Measurements from ENCODE around the gene DNAH6. TPM values are rescaled to one million over a fixed set of nuclear protein-coding genes. Genes with fewer than 3 reads are reported as not detected.

The DNAH6 gene
- total RNA-seq, 1 experiment from 2014 or later, result 1.6 TPM

DNA sequence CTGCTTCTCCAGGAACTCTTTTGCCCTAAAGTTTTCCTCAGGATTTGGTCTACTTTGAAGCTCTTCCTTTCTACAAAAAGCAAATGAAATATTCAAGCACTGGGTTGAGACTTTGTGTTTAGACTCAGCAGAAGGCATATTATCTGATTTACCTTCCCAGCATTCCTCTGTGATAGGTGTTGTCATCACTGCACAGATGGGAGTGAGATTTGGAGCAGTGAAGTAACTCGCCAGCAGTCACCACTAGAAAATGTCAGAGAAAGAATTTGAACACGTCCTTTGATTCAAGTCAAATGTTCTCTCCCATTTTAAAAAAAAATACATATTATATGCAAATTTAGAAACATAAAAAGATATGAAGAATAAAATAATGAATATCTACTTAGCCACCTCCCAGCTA lies 112.2 kb downstream of the DNAH6 start:
- no peaks in the 10 kb centered on the region for H4K20me1 ChIP-seq (ENCODE audit: insufficient read depth)
- ATAC-seq (no peak), DNase-seq (ENCODE audit: low read depth, low spot score) (no peak)
- H3K27ac ChIP-seq (ENCODE audit: low read depth, low read length), result no peak overlapping the region
- H3K9me2 ChIP-seq (ENCODE audit: insufficient read depth), result no peaks in the 10 kb centered on the region
- H3K36me3 ChIP-seq (ENCODE audit: control insufficient read depth in 1 of 2, insufficient read depth in 2 of 2, low read length in 2 of 2), result no peaks in the 10 kb centered on the region
- H3K4me1 ChIP-seq (ENCODE audit: control insufficient read depth in 1 of 2, insufficient read depth in 2 of 2, low read length in 2 of 2), result no peaks in the 10 kb centered on the region
- H3K9ac ChIP-seq (ENCODE audit: low read length), result no peak overlapping the region
- no peaks in the 10 kb centered on the region for H3K27me3 ChIP-seq (ENCODE audit: insufficient read depth, low read length)
- no TSS peak for BruUV-seq (replicated peaks)
- no peak overlapping the region for H2AFZ ChIP-seq (ENCODE audit: low read depth, low read length, poor library complexity, severe bottlenecking)
- H3K4me3 ChIP-seq (replicated peaks in 1 of 2; ENCODE audit: low read depth in 1 of 2, low read length in 2 of 2), result no peak overlapping the region
- CTCF ChIA-PET, result interaction anchor here (1.0 kb wide), 1 partner anchor 133 kb away, joined by 3 read pairs; no protein-coding TSS in a partner anchor
- POLR2A ChIA-PET, result no interaction called here
- TF ChIP-seq JUND (IDR thresholded peaks at IDR 0.05) (no peak), ZNF274 (IDR thresholded peaks at IDR 0.05; ENCODE audit: low read depth, low read length) (no peak), EGR1 (IDR thresholded peaks at IDR 0.05; ENCODE audit: low read depth) (no peak), EZH2 (IDR thresholded peaks at IDR 0.05) (no peak), POLR2A (IDR thresholded peaks at IDR 0.05; ENCODE audit: borderline replicate concordance, extremely low read depth, insufficient read depth, insufficient read length) (no peak), EZH2phosphoT487 (IDR thresholded peaks at IDR 0.05; ENCODE audit: borderline replicate concordance) (no peak), POLR2AphosphoS5 (IDR thresholded peaks at IDR 0.05; ENCODE audit: low read depth, low read length) (no peak)
- TF ChIP-seq, protein P1, sequence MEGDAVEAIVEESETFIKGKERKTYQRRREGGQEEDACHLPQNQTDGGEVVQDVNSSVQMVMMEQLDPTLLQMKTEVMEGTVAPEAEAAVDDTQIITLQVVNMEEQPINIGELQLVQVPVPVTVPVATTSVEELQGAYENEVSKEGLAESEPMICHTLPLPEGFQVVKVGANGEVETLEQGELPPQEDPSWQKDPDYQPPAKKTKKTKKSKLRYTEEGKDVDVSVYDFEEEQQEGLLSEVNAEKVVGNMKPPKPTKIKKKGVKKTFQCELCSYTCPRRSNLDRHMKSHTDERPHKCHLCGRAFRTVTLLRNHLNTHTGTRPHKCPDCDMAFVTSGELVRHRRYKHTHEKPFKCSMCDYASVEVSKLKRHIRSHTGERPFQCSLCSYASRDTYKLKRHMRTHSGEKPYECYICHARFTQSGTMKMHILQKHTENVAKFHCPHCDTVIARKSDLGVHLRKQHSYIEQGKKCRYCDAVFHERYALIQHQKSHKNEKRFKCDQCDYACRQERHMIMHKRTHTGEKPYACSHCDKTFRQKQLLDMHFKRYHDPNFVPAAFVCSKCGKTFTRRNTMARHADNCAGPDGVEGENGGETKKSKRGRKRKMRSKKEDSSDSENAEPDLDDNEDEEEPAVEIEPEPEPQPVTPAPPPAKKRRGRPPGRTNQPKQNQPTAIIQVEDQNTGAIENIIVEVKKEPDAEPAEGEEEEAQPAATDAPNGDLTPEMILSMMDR (IDR thresholded peaks at IDR 0.05 in 2 of 3, conservative IDR thresholded peaks at IDR 0.05 in 1 of 3; ENCODE audit: borderline replicate concordance in 1 of 3, insufficient read depth in 1 of 3, low read depth in 2 of 3, low read length in 2 of 3), result no peak
- TF ChIP-seq, protein P2, sequence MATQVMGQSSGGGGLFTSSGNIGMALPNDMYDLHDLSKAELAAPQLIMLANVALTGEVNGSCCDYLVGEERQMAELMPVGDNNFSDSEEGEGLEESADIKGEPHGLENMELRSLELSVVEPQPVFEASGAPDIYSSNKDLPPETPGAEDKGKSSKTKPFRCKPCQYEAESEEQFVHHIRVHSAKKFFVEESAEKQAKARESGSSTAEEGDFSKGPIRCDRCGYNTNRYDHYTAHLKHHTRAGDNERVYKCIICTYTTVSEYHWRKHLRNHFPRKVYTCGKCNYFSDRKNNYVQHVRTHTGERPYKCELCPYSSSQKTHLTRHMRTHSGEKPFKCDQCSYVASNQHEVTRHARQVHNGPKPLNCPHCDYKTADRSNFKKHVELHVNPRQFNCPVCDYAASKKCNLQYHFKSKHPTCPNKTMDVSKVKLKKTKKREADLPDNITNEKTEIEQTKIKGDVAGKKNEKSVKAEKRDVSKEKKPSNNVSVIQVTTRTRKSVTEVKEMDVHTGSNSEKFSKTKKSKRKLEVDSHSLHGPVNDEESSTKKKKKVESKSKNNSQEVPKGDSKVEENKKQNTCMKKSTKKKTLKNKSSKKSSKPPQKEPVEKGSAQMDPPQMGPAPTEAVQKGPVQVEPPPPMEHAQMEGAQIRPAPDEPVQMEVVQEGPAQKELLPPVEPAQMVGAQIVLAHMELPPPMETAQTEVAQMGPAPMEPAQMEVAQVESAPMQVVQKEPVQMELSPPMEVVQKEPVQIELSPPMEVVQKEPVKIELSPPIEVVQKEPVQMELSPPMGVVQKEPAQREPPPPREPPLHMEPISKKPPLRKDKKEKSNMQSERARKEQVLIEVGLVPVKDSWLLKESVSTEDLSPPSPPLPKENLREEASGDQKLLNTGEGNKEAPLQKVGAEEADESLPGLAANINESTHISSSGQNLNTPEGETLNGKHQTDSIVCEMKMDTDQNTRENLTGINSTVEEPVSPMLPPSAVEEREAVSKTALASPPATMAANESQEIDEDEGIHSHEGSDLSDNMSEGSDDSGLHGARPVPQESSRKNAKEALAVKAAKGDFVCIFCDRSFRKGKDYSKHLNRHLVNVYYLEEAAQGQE (IDR thresholded peaks at IDR 0.05; ENCODE audit: low read depth), result no peak
- TF ChIP-seq, protein P3, sequence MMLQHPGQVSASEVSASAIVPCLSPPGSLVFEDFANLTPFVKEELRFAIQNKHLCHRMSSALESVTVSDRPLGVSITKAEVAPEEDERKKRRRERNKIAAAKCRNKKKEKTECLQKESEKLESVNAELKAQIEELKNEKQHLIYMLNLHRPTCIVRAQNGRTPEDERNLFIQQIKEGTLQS (IDR thresholded peaks at IDR 0.05), result no peak
- TF ChIP-seq, protein P4, sequence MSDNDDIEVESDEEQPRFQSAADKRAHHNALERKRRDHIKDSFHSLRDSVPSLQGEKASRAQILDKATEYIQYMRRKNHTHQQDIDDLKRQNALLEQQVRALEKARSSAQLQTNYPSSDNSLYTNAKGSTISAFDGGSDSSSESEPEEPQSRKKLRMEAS (IDR thresholded peaks at IDR 0.05), result no peak
- no peak overlapping the region for H3K4me2 ChIP-seq (ENCODE audit: low read length)
- RAD21 ChIA-PET (ENCODE audit: low non-redundant PET in 1 of 2, low total read pairs in 2 of 2, uncharacterized antibody in 2 of 2, unreplicated experiment in 2 of 2), result no interaction called here
- H3K9me3 ChIP-seq (ENCODE audit: control insufficient read depth in 1 of 2, insufficient read depth in 1 of 2, low read depth in 1 of 2, low read length in 2 of 2), result no peaks in the 10 kb centered on the region
- intact Hi-C loops (cut with micrococcal nuclease), result no loop called here
- H3K79me2 ChIP-seq (ENCODE audit: insufficient read depth, low read length), result no peaks in the 10 kb centered on the region
